ENCODE measurements around the gene QRSL1.
"Not testable (repeated sequence)": the region's sequence is repeated elsewhere in the genome, so short reads cannot be mapped to it uniquely, and the experiment has no call there.

Gene QRSL1

DNA sequence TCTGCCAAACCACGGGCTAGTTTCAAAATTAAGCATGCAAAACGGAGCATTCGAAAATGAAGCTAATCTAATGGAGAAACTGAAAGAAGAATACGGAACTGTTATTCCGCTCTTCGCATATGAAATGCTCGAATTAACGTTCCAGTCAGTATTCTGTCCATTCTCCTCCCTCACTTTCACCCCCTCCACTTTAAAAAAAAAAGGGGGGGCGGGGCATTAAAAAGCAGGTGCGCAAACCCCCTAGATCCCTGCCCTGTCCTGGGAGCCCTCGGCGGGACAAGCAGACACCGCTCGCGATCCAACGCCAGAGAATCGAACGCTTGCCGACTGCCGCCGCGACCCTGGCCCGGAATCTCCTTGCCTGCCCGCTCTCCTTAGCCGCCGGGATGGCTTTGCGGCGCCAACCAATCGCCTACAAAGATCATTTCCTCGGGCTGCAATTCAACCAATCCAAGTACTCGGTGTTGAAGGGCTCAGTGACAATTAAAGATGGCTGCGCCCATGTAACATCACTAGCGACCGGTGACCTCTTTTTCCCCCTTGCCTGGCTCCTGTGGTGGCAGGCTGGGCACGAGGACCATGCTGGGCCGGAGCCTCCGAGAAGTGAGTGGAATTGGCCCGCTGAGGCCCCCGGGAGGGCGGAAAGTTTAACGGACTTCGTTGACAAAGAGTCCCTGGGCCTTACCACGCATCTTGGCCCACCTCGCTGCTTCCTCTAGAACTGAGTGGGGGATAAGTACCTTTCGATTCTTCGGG, at the start of gene QRSL1, which contains the start of gene RTN4IP1:
Gene QRSL1 (plus strand): TSS at position 476 of the 756 bp plus-strand sequence. CDS start 104 bp downstream, at position 580.
Gene RTN4IP1 (minus strand): TSS at position 396 of the 756 bp plus-strand sequence. CDS start 477 bp downstream, outside the sequence.
- peak; percentile 70 to 74 for DNase-seq (ENCODE audit: low read depth in 2 of 2)

GRCh38 chr6:106581468-106581867, 47.9 kb upstream of the QRSL1 start:
- no peak for DNase-seq (ENCODE audit: low read depth in 2 of 2)

GRCh38 chr6:106586815-106587415, 42.5 kb upstream of the QRSL1 start:
- DNase-seq (ENCODE audit: low read depth in 2 of 2), result no peak

GRCh38 chr6:106588937-106589336, 40.4 kb upstream of the QRSL1 start:
- not testable (repeated sequence) for DNase-seq (ENCODE audit: low read depth in 2 of 2)

DNA sequence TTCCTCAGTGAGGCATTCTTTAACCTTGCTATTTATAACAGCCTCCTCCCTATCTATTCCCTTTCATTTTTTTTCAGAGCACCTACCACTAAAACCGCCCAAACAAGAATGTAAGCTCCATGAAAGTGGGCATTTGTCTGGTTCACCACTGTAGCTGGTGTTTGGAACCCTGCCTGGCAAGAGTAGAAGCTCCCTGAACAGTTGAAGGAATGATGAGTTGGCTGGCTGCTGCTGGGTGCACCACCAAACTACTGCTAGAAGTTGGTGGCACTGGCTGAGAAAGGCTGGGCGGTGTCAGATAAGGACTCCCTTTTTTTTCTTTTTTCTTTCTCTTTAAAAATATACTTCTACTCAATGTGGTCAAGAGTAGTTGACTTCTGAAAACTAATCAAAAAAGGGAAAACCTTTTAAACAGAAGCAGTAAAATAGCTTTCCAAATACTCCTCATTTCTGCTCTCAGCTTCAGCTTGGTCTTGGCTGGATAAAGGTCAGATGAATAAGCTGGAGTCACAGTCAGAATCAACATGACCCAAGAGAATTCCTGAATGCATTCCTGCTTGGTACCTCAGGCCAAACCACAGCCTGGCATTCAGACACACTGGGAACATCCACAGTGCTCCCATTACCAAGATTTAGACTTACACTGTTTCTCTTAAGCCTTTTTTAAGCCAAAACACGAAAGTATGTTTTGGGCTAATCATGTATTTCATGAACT, 38.1 kb upstream of the QRSL1 start:
- DNase-seq (ENCODE audit: low read depth in 2 of 2), result no peak

GRCh38 chr6:106599440-106599839, 29.9 kb upstream of the QRSL1 start:
- no peak for DNase-seq (ENCODE audit: low read depth in 2 of 2)

DNA sequence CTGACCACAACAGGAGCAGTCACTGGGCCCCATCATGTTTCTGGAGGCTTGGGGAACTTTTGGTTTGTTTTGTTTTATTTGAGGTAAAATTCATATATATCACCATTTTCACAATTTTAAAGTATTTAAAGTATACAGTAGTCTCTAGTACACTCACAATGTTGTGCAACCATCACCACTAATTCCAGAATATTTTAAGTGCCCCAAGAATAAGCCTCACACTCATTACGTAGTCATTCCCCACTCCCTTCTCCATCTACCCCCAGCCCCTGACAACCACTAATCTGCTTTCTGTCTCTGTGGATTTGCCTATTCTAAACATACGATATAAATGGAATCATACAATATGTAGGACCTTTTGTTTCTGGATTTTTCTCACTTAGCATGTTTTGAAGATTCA, 29.0 kb upstream of the QRSL1 start:
- DNase-seq (ENCODE audit: low read depth in 2 of 2), result no peak

DNA sequence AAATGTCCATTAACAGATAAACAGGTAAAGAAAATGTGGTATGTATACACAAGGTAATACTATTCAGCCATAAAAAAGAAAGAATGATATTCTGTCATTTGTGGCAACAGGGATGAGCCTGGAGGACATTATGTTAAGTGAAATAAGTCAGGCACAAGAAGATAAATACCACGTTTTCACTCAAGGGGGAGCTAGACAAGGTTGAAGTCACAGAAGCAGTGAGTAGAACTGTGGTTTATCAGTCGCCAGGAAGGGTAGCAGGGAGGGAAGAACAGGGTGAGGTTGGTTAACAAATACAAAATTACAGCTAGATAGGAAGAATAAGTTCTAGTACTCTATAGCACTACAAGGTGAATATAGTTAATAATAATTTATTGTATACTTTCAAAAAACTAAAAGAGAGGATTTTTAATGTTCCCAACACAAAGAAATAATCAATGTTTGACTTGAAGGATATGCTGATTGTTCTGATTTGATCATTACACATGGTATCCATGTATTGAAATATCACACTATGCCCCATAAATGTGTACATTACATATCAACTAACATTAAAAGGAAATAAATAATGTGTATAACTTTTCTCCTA, 21.2 kb upstream of the QRSL1 start:
- DNase-seq (ENCODE audit: low read depth in 2 of 2), result no peak

GRCh38 chr6:106609699-106610098, 19.7 kb upstream of the QRSL1 start:
- peak in 1 of 2 donors; percentile 13 for DNase-seq (ENCODE audit: low read depth in 2 of 2)

DNA sequence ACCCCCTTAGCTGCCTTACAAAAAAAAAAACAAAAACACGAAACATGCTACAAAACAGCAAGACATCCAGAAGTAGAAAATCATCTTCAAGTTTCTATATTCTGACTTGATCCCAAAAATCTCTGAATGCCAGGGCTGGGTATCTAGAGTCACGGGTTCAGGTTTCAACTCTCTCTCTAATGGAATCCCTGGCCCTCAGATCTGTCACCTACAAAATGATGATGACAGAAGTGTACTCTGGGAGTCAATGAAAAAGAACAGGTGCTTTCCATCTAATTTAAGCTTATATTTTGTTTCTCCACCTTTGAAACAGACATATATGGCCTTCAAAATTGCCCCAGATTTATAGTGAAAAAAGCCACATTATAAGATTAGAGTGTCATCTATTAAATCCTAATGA, 18.3 kb upstream of the QRSL1 start:
- no peak for DNase-seq (ENCODE audit: low read depth in 2 of 2)

DNA sequence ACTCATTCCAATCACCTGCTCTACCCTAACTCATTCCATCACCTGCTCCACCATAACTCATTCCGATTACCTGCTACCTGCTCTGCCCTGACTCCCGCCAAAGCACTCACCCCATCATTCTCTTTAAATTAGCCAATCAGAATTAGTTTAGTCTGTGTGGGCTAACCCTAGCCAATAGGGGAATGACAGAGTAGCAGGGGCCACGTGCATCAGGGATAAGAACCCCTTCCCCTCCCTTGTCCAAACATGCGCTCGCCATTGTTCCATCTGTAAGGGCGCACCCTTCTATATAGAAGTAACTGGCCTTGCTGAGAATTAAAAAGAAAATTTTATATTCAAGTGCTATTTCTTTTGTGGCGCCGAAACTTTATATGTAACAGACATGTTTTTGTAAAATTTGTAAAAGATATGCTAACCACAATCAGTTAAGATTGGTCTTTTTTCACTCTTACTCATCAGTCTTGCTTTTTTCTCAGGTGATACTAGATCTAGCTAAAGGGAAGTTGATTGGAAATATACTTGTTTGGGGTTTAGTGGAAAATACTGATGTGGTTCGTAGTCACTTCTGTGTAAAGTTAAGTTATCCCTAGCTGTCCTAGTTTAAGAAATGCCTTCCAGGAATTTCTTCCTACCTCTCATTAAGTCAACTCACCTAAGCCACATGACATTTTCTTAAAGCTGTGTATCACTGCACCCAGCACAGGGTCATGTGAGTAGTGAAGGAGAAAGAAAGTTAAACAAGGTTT, 16.5 kb upstream of the QRSL1 start:
- DNase-seq (ENCODE audit: low read depth in 2 of 2), result no peak

DNA sequence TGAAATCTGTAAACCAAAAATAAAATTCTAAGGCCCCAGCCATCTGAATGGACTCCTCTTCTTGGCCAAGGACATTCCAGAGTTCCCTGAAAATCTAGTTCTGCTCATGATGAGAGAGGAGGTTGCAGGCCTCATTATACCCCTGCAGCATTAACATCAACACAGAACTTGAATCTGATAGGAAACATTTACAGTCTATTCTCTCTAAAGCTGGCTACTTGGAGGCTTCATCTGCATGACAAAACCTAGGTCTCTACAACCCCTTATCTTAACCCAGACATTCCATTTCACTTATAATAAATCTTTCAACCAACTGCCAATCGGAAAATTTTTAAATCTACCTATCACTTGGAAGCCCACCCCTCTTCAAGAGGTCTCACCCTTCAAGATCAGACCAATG, 15.8 kb upstream of the QRSL1 start:
- DNase-seq (ENCODE audit: low read depth in 2 of 2), result no peak

DNA sequence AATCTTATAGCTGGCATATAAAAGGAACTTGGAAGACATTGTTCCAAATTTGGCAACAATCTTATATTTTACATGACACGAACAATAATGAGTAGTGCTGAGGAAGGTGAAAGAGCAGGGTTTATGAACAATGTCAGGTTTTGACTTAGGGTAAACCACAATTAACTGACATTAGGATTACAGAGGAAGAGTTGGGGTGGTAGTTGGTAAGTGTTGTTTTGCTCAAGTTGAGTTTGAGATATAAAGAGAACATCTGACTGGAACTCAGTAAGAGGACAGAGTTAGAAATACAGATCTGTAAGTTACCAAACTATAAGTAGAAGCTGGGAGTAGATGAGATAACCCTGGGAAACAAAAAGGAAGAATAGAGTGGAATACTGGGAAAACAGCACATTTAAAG, 15.2 kb upstream of the QRSL1 start:
- DNase-seq (ENCODE audit: low read depth in 2 of 2), result no peak

DNA sequence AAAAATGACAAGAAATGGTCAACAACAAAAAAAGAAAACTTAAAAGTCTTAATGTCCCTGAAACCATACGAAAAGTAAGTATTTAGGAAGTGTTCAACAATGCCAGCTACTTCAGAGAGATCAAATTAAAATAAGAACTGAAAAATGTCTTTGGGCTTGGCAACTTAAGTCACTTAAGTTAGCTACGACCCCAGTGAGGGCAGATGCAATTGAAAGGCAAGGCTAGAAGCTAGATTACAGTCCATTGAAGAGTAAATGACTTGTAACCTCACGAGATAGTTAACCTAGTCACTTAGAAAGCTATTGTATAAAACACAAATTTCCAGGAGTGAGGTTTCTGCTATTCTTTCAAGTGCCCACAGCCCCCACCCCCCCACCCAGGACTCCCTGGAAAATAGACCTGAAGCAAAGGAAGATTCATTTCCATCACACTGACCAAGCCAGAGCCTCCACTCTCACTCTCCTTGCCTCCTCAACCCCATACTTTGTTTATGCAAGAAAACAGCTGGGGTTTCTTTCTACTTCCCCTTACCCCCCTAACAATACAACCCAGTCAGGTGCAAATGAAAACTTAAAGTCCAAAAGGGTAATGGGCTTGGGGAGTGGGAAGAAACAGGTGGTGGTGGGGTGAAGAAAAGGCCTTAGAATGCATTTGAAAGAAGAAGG, 14.7 kb upstream of the QRSL1 start:
- no peak for DNase-seq (ENCODE audit: low read depth in 2 of 2)

DNA sequence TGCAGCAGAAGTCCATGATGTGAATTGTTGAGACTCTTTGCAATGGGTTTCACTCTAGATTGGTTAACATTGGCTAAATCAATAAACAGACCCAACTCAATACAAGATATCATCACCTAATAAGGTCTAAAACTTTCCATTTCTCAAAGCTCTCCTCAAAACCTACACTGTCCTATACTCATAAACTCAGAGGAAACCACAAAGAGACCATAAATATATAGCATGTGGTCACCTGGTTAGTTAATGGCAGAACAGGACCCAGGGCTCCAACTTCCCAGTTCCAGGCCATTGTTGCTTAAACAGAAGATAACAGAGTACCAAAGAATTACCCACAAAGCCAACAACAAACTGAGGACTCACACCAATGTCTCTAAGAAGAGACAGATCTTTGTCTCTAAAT, 12.1 kb upstream of the QRSL1 start:
- no peak for DNase-seq (ENCODE audit: low read depth in 2 of 2)

DNA sequence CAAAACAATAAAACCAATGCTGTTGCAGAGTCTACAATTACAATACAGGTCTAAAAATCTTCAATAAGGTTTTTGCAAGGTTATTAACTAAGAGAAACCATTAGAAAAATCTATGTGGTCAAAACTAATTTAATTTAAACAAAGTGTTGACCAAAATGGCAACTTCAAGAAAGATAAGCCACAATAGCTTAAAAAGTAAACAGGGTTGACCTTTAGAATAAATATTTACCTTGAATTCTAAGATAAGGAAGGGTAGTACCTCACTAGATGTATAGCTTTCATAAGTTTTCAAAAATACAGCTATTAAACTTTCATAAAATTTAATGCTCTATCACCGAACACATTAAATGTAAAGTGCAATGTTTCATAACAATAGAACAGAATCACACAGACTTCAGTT, 11.5 kb upstream of the QRSL1 start:
- no peak for DNase-seq (ENCODE audit: low read depth in 2 of 2)

- DNase-seq (ENCODE audit: low read depth in 2 of 2), result no peak
Measured at GRCh38 chr6:106618324-106618723, 11.1 kb upstream of the QRSL1 start.

GRCh38 chr6:106619223-106619622, 10.2 kb upstream of the QRSL1 start:
- no peak for DNase-seq (ENCODE audit: low read depth in 2 of 2)

- DNase-seq (ENCODE audit: low read depth in 2 of 2), result no peak
Measured at GRCh38 chr6:106620931-106621672, 8.3 kb upstream of the QRSL1 start.

- DNase-seq (ENCODE audit: low read depth in 2 of 2), result no peak
Measured at GRCh38 chr6:106622412-106622811, 7.0 kb upstream of the QRSL1 start.

All from stimulated activated CD4-positive, alpha-beta T cell treated with anti-CD3 and anti-CD28 coated beads, Interleukin-15, amount 100 ng/mL, for 48 hours (primary cell).